Endothelial cell (in vitro differentiated cells): ENCODE measurements around the gene CCDC54. TPM values are rescaled to one million over a fixed set of nuclear protein-coding genes. Genes with fewer than 3 reads are reported as not detected.

Experiments
- DNase-seq: peaks from one replicate; pipeline ENCODE4 v3.0.0; 2021; ENCODE audit warnings: low spot score
- H3K27ac Mint-ChIP-seq: one replicate; pipeline ENCODE4 v1.8.0; 2021; ENCODE audit warnings: mixed read lengths, inconsistent platforms; ENCODE audit not compliant: unreplicated experiment
- H3K27me3 Mint-ChIP-seq: one replicate; pipeline ENCODE4 v1.8.0; 2021; ENCODE audit warnings: mild to moderate bottlenecking, moderate library complexity, mixed read lengths, inconsistent platforms; ENCODE audit not compliant: unreplicated experiment
- H3K36me3 Mint-ChIP-seq: one replicate; pipeline ENCODE4 v1.8.0; 2021; ENCODE audit warnings: mild to moderate bottlenecking, low read depth, mixed read lengths, inconsistent platforms; ENCODE audit not compliant: unreplicated experiment
- H3K4me1 Mint-ChIP-seq: one replicate; pipeline ENCODE4 v1.8.0; 2021; ENCODE audit warnings: mild to moderate bottlenecking, mixed read lengths, inconsistent platforms; ENCODE audit not compliant: unreplicated experiment
- H3K4me3 Mint-ChIP-seq: one replicate; pipeline ENCODE4 v1.8.0; 2021; ENCODE audit warnings: mild to moderate bottlenecking, mixed read lengths, inconsistent platforms; ENCODE audit not compliant: unreplicated experiment
- H3K9me3 Mint-ChIP-seq: one replicate; pipeline ENCODE4 v1.8.0; 2021; ENCODE audit warnings: mixed read lengths, inconsistent platforms; ENCODE audit not compliant: unreplicated experiment
- total RNA-seq: library from RNA; stranded (reverse); fragmentation: NEBNext Ultra II Directional; extraction: Animal tissue kit (Norgen Biotek cat#: 25700); gene quantifications from one replicate; pipeline ENCODE4 v1.2.1, GENCODE V29; 2021; ENCODE audit not compliant: unreplicated experiment
- TF ChIP-seq, protein P1 (sequence below): fragments of 200-600 bp; sonication (generic); IDR thresholded peaks from one replicate; pipeline ENCODE4 v1.5.0; 2021; ENCODE audit warnings: antibody characterized with exemption; ENCODE audit not compliant: unreplicated experiment

CCDC54 gene
- total RNA-seq, 1 donor from 2014 or later = not detected

DNA sequence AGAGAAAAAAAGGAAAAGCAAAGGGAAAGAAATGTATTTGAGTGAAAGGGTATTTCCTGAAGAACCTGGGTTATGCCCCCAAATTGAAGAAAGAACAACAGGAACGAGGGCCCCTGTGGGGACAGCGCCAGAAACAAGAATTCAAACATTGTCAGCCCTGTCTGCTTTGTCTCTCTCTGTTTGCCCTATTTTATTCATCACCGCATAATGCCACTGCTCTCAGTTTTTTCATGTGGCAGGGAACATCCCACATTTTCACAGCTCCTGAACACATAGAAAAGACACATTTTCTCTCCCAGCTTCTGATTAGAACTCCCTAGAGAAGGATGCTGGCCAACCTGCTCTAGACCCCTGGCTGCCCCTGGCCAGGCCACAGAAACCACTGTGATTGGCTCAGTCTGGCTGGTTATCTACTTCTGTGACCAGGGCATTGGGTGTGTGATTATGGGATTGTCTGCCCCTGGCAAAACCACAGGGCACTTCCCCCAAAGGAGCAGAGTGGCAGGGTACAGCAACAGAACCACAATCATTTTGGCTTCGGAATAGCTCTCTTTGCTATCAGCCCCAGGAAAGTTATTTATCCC is 31.3 kb upstream of the CCDC54 start:
- Mint-ChIP-seq H3K4me3 (peak overlapping the region; percentile 49), H3K4me1 (peaks cover 47% of the 10 kb centered on the region), H3K27me3 (peaks cover under 1% of the 10 kb centered on the region), H3K9me3 (no peaks in the 10 kb centered on the region), H3K27ac (peak overlapping the region; percentile 87), H3K36me3 (no peaks in the 10 kb centered on the region)
- DNase-seq = peak; percentile 8
- TF ChIP-seq, protein P1, sequence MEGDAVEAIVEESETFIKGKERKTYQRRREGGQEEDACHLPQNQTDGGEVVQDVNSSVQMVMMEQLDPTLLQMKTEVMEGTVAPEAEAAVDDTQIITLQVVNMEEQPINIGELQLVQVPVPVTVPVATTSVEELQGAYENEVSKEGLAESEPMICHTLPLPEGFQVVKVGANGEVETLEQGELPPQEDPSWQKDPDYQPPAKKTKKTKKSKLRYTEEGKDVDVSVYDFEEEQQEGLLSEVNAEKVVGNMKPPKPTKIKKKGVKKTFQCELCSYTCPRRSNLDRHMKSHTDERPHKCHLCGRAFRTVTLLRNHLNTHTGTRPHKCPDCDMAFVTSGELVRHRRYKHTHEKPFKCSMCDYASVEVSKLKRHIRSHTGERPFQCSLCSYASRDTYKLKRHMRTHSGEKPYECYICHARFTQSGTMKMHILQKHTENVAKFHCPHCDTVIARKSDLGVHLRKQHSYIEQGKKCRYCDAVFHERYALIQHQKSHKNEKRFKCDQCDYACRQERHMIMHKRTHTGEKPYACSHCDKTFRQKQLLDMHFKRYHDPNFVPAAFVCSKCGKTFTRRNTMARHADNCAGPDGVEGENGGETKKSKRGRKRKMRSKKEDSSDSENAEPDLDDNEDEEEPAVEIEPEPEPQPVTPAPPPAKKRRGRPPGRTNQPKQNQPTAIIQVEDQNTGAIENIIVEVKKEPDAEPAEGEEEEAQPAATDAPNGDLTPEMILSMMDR = no peak

DNA sequence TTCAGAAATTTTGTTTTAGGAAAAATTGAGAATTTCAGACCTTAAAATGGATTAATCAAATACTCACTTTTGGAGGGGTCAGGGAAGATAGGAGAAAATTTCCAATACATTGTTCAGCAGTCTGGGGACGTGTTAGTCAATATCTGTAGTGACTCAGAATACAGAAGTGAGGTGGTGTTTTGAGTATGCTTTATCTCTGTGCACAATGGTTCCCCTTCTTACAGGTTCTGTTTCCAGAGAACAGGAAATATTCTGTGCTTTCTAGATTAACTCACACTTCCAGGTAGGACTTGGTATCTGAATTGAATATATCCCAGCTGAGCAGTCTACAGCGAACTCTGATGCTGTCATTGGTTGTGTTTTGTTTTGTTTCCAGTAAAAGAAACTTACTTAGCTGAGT is 30.7 kb upstream of the CCDC54 start:
- Mint-ChIP-seq H3K9me3 (no peaks in the 10 kb centered on the region), H3K27ac (peak overlapping the region; percentile 87), H3K36me3 (no peaks in the 10 kb centered on the region), H3K27me3 (peaks cover 1% of the 10 kb centered on the region), H3K4me3 (peak overlapping the region; percentile 49), H3K4me1 (peaks cover 43% of the 10 kb centered on the region)
- no peak for DNase-seq
- TF ChIP-seq, protein P1 = no peak

DNA sequence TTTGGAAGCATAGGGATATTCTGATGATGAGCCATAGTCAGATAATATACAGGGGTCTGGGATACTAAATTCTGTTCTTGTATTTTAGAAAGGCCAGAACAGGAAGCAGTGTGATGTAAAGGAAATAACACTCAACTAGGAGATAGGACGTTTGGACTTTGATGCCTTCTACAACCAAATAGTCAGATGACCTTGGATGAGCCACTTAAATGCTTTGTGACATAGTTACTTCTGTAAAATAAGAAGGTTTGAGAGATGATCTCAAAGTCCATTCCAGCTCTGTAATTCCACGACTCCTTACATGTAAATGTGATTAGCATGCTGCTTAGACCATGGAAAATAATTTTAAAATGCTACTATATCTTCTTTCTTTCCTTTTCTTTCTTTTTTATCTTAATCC is 29.5 kb upstream of the CCDC54 start:
- DNase-seq = no peak
- Mint-ChIP-seq H3K36me3 (no peaks in the 10 kb centered on the region), H3K27me3 (peaks cover 1% of the 10 kb centered on the region), H3K9me3 (no peaks in the 10 kb centered on the region), H3K27ac (peak overlapping the region; percentile 87), H3K4me1 (peaks cover 35% of the 10 kb centered on the region), H3K4me3 (no peak overlapping the region)
- TF ChIP-seq, protein P1 = no peak

DNA sequence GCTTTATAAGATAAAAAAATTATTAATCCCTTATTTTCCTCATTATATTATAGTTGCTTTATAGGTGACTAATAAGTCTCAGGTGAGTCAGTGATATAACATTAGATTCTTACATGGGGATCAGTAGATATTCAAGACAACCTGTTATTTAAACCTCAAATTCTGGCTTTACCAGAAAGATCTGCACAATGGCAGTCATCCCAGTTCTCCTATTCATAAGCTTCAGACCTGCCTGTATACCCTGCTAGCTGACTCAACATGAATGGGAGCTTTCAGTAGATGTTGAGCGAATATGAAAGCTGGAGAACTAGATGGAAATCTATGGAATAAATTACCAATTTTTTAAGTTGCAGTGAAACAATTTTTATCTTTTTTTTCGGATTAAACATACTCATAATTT is 20.5 kb upstream of the CCDC54 start:
- no peak for DNase-seq
- Mint-ChIP-seq H3K9me3 (no peaks in the 10 kb centered on the region), H3K36me3 (no peaks in the 10 kb centered on the region), H3K4me1 (no peaks in the 10 kb centered on the region), H3K4me3 (no peak overlapping the region), H3K27me3 (no peaks in the 10 kb centered on the region), H3K27ac (no peak overlapping the region)
- TF ChIP-seq, protein P1 = no peak

DNA sequence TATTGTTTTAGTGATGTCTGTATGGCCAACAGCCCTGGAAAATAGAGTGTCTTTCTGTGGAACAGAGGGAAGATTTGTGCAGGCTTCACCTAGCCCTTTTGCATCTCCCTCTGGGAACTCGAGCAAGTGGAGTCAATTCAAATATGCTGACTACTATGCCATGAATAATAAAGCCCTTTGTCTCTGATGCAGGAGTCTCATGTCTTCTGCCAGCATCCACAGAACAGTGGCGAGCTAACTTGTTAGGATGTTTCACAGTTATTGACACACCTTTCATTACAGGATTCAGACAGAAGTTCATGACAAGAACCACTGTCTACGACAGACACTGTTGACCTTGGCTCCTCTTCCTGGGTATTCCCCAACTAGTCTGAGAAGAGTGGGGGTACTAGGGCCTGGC is 15.6 kb upstream of the CCDC54 start:
- H3K36me3 Mint-ChIP-seq = no peaks in the 10 kb centered on the region
- no peak for DNase-seq
- H3K27me3 Mint-ChIP-seq = no peaks in the 10 kb centered on the region
- no peak overlapping the region for H3K4me3 Mint-ChIP-seq
- H3K9me3 Mint-ChIP-seq = no peaks in the 10 kb centered on the region
- H3K27ac Mint-ChIP-seq = no peak overlapping the region
- peaks cover 5% of the 10 kb centered on the region for H3K4me1 Mint-ChIP-seq
- TF ChIP-seq, protein P1 = no peak
